ENCODE data around the gene POLN. TPM values are rescaled to one million over a fixed set of nuclear protein-coding genes. Genes with fewer than 3 reads are reported as not detected.

Gene POLN
- total RNA-seq, 1 donor from 2014 or later: 2.2 TPM

- no peak overlapping the region for H3K4me3 ChIP-seq
- H3K4me1 ChIP-seq: no peaks in the 10 kb centered on the region
- H3K27me3 ChIP-seq (ENCODE audit: low read depth): no peaks in the 10 kb centered on the region
- no peaks in the 10 kb centered on the region for H3K36me3 ChIP-seq
- H3K9me3 ChIP-seq: no peaks in the 10 kb centered on the region
- ATAC-seq (no peak), DNase-seq (no peak)
- TF ChIP-seq CTCF (IDR thresholded peaks at IDR 0.05): no peak
- intact Hi-C loops (cut with DNase I): no loop called here
- H3K27ac ChIP-seq: no peak overlapping the region
Observed at GRCh38 chr4:2125023-2125422, 116.9 kb downstream of the POLN start.

GRCh38 chr4:2116687-2117400, 125.1 kb downstream of the POLN start:
- H3K27ac ChIP-seq: no peak overlapping the region
- TF ChIP-seq CTCF (IDR thresholded peaks at IDR 0.05): no peak
- ATAC-seq (no peak), DNase-seq (no peak)
- intact Hi-C loops (cut with DNase I): no loop called here
- no peak overlapping the region for H3K4me3 ChIP-seq
- H3K36me3 ChIP-seq: no peaks in the 10 kb centered on the region
- no peaks in the 10 kb centered on the region for H3K9me3 ChIP-seq
- H3K4me1 ChIP-seq: no peaks in the 10 kb centered on the region
- no peaks in the 10 kb centered on the region for H3K27me3 ChIP-seq (ENCODE audit: low read depth)

- H3K4me3 ChIP-seq: no peak overlapping the region
- intact Hi-C loops (cut with DNase I): no loop called here
- H3K4me1 ChIP-seq: no peaks in the 10 kb centered on the region
- peaks cover 16% of the 10 kb centered on the region for H3K9me3 ChIP-seq
- H3K27me3 ChIP-seq (ENCODE audit: low read depth): peaks cover 3% of the 10 kb centered on the region
- TF ChIP-seq CTCF (IDR thresholded peaks at IDR 0.05): no peak
- no peaks in the 10 kb centered on the region for H3K36me3 ChIP-seq
- ATAC-seq (no peak), DNase-seq (no peak)
- H3K27ac ChIP-seq: no peak overlapping the region
Observed at GRCh38 chr4:2105559-2105958, 136.4 kb downstream of the POLN start.

- no peak for TF ChIP-seq CTCF (IDR thresholded peaks at IDR 0.05)
- Histone ChIP-seq H3K27me3 (ENCODE audit: low read depth) (peaks cover 3% of the 10 kb centered on the region), H3K36me3 (no peaks in the 10 kb centered on the region), H3K9me3 (peaks cover 16% of the 10 kb centered on the region), H3K4me1 (no peaks in the 10 kb centered on the region), H3K4me3 (no peak overlapping the region), H3K27ac (no peak overlapping the region)
- no peak for ATAC-seq
- intact Hi-C loops (cut with DNase I): no loop called here
- DNase-seq: no peak
Observed at GRCh38 chr4:2104556-2105345, 137.2 kb downstream of the POLN start.

- H3K4me1 ChIP-seq: no peaks in the 10 kb centered on the region
- H3K36me3 ChIP-seq: no peaks in the 10 kb centered on the region
- intact Hi-C loops (cut with DNase I): no loop called here
Observed at GRCh38 chr4:2103843-2104547, 137.9 kb downstream of the POLN start.

More at GRCh38 chr4:2103843-2104547, 137.9 kb downstream of the POLN start:
- Histone ChIP-seq H3K27ac (no peak overlapping the region), H3K9me3 (peaks cover 16% of the 10 kb centered on the region), H3K4me3 (no peak overlapping the region), H3K27me3 (ENCODE audit: low read depth) (peaks cover 3% of the 10 kb centered on the region)
- DNase-seq (no peak), ATAC-seq (no peak)
- no peak for TF ChIP-seq CTCF (IDR thresholded peaks at IDR 0.05)
